ENCODE data around the gene HOMER2. TPM values are rescaled to one million over a fixed set of nuclear protein-coding genes. Genes with fewer than 3 reads are reported as not detected.

HOMER2 gene
- total RNA-seq, 2 experiments from 2014 or later: 3.1 to 3.3 TPM

GRCh38 chr15:82928711-82929110 is 23.8 kb downstream of the HOMER2 start:
- no peaks in the 10 kb centered on the region for H3K9me3 Mint-ChIP-seq
- no peaks in the 10 kb centered on the region for H3K27me3 Mint-ChIP-seq
- H3K4me3 Mint-ChIP-seq: no peak overlapping the region
- no peak overlapping the region for H3K27ac Mint-ChIP-seq
- DNase-seq: no peak
- peaks cover 4% of the 10 kb centered on the region for H3K4me1 Mint-ChIP-seq
- H3K36me3 Mint-ChIP-seq: no peaks in the 10 kb centered on the region

- Mint-ChIP-seq H3K36me3 (no peaks in the 10 kb centered on the region), H3K27ac (no peak overlapping the region), H3K4me1 (no peaks in the 10 kb centered on the region), H3K4me3 (no peak overlapping the region), H3K27me3 (no peaks in the 10 kb centered on the region), H3K9me3 (no peaks in the 10 kb centered on the region)
- no peak for DNase-seq
Measured at GRCh38 chr15:82923744-82924143, 28.8 kb downstream of the HOMER2 start.

- no peaks in the 10 kb centered on the region for H3K4me1 Mint-ChIP-seq
- no peak overlapping the region for H3K4me3 Mint-ChIP-seq
- H3K27ac Mint-ChIP-seq: no peak overlapping the region
- no peak for DNase-seq
- no peaks in the 10 kb centered on the region for H3K36me3 Mint-ChIP-seq
- H3K9me3 Mint-ChIP-seq: no peaks in the 10 kb centered on the region
- no peaks in the 10 kb centered on the region for H3K27me3 Mint-ChIP-seq
Measured at GRCh38 chr15:82922737-82923136, 29.8 kb downstream of the HOMER2 start.

- Mint-ChIP-seq H3K4me3 (no peak overlapping the region), H3K27me3 (no peaks in the 10 kb centered on the region), H3K27ac (no peak overlapping the region), H3K9me3 (no peaks in the 10 kb centered on the region), H3K36me3 (no peaks in the 10 kb centered on the region), H3K4me1 (no peaks in the 10 kb centered on the region)
- DNase-seq: no peak
Measured at GRCh38 chr15:82921939-82922338, 30.6 kb downstream of the HOMER2 start.

GRCh38 chr15:82921242-82921641 is 31.3 kb downstream of the HOMER2 start:
- no peak overlapping the region for H3K4me3 Mint-ChIP-seq
- H3K36me3 Mint-ChIP-seq: no peaks in the 10 kb centered on the region
- H3K9me3 Mint-ChIP-seq: no peaks in the 10 kb centered on the region
- H3K27ac Mint-ChIP-seq: no peak overlapping the region
- H3K27me3 Mint-ChIP-seq: no peaks in the 10 kb centered on the region
- no peaks in the 10 kb centered on the region for H3K4me1 Mint-ChIP-seq
- no peak for DNase-seq

- Mint-ChIP-seq H3K27me3 (no peaks in the 10 kb centered on the region), H3K27ac (no peak overlapping the region), H3K4me3 (no peak overlapping the region), H3K36me3 (no peaks in the 10 kb centered on the region), H3K9me3 (no peaks in the 10 kb centered on the region), H3K4me1 (no peaks in the 10 kb centered on the region)
- DNase-seq: no peak
Measured at GRCh38 chr15:82919231-82919886, 33.2 kb downstream of the HOMER2 start.

- Mint-ChIP-seq H3K9me3 (no peaks in the 10 kb centered on the region), H3K4me3 (no peak overlapping the region), H3K4me1 (no peaks in the 10 kb centered on the region), H3K36me3 (no peaks in the 10 kb centered on the region), H3K27ac (no peak overlapping the region), H3K27me3 (no peaks in the 10 kb centered on the region)
- DNase-seq: no peak
Measured at GRCh38 chr15:82918607-82919230, 33.8 kb downstream of the HOMER2 start.

- Mint-ChIP-seq H3K4me3 (no peak overlapping the region), H3K27ac (no peak overlapping the region), H3K36me3 (no peaks in the 10 kb centered on the region), H3K4me1 (no peaks in the 10 kb centered on the region), H3K9me3 (no peaks in the 10 kb centered on the region), H3K27me3 (no peaks in the 10 kb centered on the region)
- DNase-seq: no peak
Measured at GRCh38 chr15:82918162-82918561, 34.4 kb downstream of the HOMER2 start.

GRCh38 chr15:82917249-82917648 is 35.3 kb downstream of the HOMER2 start:
- Mint-ChIP-seq H3K9me3 (no peaks in the 10 kb centered on the region), H3K27me3 (no peaks in the 10 kb centered on the region)

GRCh38 chr15:82916161-82916952 is 36.2 kb downstream of the HOMER2 start:
- H3K4me1 Mint-ChIP-seq: no peaks in the 10 kb centered on the region
- no peak overlapping the region for H3K4me3 Mint-ChIP-seq
- DNase-seq: no peak
- no peaks in the 10 kb centered on the region for H3K9me3 Mint-ChIP-seq
- H3K36me3 Mint-ChIP-seq: no peaks in the 10 kb centered on the region
- no peaks in the 10 kb centered on the region for H3K27me3 Mint-ChIP-seq
- H3K27ac Mint-ChIP-seq: no peak overlapping the region

More at GRCh38 chr15:82917249-82917648, 35.3 kb downstream of the HOMER2 start:
- DNase-seq: no peak
- Mint-ChIP-seq H3K27ac (no peak overlapping the region), H3K4me1 (no peaks in the 10 kb centered on the region), H3K36me3 (no peaks in the 10 kb centered on the region), H3K4me3 (no peak overlapping the region)

- H3K9me3 Mint-ChIP-seq: peaks cover 1% of the 10 kb centered on the region
- H3K4me1 Mint-ChIP-seq: peaks cover 3% of the 10 kb centered on the region
- peaks cover under 1% of the 10 kb centered on the region for H3K36me3 Mint-ChIP-seq
- H3K27ac Mint-ChIP-seq: no peak overlapping the region
- H3K27me3 Mint-ChIP-seq: no peaks in the 10 kb centered on the region
- H3K4me3 Mint-ChIP-seq: no peak overlapping the region
- DNase-seq: no peak
Measured at GRCh38 chr15:82914396-82914795, 38.1 kb downstream of the HOMER2 start.

GRCh38 chr15:82911458-82911857 is 41.1 kb downstream of the HOMER2 start:
- Mint-ChIP-seq H3K27ac (no peak overlapping the region), H3K9me3 (peaks cover 17% of the 10 kb centered on the region), H3K36me3 (peaks cover 2% of the 10 kb centered on the region), H3K4me1 (peaks cover 3% of the 10 kb centered on the region), H3K4me3 (no peak overlapping the region), H3K27me3 (no peaks in the 10 kb centered on the region)
- no peak for DNase-seq

- no peak overlapping the region for H3K27ac Mint-ChIP-seq
- H3K36me3 Mint-ChIP-seq: peaks cover 2% of the 10 kb centered on the region
- no peaks in the 10 kb centered on the region for H3K27me3 Mint-ChIP-seq
- DNase-seq: no peak
- peaks cover 3% of the 10 kb centered on the region for H3K4me1 Mint-ChIP-seq
- no peak overlapping the region for H3K4me3 Mint-ChIP-seq
- H3K9me3 Mint-ChIP-seq: peaks cover 17% of the 10 kb centered on the region
Measured at GRCh38 chr15:82910721-82911120, 41.8 kb downstream of the HOMER2 start.

- Mint-ChIP-seq H3K4me1 (peaks cover 3% of the 10 kb centered on the region), H3K9me3 (peaks cover 17% of the 10 kb centered on the region), H3K27ac (no peak overlapping the region), H3K27me3 (no peaks in the 10 kb centered on the region), H3K4me3 (no peak overlapping the region), H3K36me3 (peaks cover 2% of the 10 kb centered on the region)
- DNase-seq: no peak
Measured at GRCh38 chr15:82909080-82909815, 43.3 kb downstream of the HOMER2 start.

- H3K9me3 Mint-ChIP-seq: peaks cover 17% of the 10 kb centered on the region
- no peak overlapping the region for H3K4me3 Mint-ChIP-seq
- no peaks in the 10 kb centered on the region for H3K27me3 Mint-ChIP-seq
- H3K27ac Mint-ChIP-seq: no peak overlapping the region
- peaks cover 2% of the 10 kb centered on the region for H3K36me3 Mint-ChIP-seq
- H3K4me1 Mint-ChIP-seq: peaks cover 3% of the 10 kb centered on the region
- DNase-seq: no peak
Measured at GRCh38 chr15:82907350-82907749, 45.2 kb downstream of the HOMER2 start.

Data from activated naive CD8-positive, alpha-beta T cell treated with anti-CD3 and anti-CD28 coated beads for 36 hours (primary cell).